ENCODE data around the gene ZNF536.

ZNF536 gene

GRCh38 chr19:30371960-30372824, at the start of gene ZNF536:
Gene ZNF536, plus strand, starts transcription at chr19:30372384. Its CDS starts 71,179 bp downstream, at chr19:30443563.
- no peak for DNase-seq (ENCODE audit: low read depth in 2 of 2)

DNA sequence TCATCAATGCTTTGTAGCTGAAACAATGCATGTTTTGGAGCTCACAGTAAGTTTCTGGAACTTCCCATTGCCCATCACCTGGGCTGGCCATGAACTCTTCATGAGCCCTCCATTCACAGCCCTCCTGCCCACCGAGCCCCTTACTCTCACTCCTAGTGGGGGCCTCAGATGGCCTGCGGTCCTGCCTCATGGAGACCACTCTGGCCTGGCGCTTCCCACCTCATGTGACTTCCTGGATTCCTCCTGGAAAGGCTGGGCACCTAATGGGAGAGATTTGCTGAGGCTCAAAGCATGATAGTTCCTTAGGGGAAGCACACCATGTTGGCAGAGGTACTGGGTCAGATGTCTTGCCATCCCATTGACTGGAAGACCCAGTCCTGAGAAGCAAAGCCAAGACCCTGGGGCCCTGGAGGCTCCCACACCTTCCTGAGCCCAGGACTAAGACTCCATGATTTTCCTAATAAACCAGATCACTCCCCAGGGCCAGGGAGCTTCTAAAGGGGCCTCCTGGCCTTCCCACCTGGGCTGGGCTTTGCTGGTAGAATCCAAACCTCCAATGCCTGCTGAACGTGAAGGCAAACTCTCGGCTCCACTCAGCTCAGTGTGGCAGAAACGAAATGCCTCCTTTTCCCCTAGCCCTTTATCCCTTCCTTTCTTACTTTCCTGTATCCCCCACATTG, 49.4 kb upstream of the ZNF536 start:
- no peak for DNase-seq (ENCODE audit: low read depth in 2 of 2)

DNA sequence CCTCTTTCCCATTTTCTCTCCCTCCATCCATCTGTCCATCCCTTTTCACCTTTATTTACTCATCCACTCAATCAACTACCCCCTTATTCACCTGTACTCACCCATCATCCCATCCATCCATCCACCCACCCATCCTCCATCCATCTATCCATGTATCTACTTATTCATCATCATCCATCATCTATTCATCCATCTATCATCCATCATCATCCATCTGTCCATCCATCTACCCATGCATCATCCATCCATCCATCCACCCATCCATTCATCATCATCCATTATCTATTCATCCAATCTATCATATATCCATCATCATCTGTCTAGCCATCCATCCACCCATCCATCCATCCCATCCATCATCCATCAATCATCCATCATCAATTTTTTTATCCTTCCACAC, 48.3 kb upstream of the ZNF536 start:
- DNase-seq (ENCODE audit: low read depth in 2 of 2) = no peak

- DNase-seq (ENCODE audit: low read depth in 2 of 2) = no peak
Measured at GRCh38 chr19:30324982-30325381, 47.2 kb upstream of the ZNF536 start.

DNA sequence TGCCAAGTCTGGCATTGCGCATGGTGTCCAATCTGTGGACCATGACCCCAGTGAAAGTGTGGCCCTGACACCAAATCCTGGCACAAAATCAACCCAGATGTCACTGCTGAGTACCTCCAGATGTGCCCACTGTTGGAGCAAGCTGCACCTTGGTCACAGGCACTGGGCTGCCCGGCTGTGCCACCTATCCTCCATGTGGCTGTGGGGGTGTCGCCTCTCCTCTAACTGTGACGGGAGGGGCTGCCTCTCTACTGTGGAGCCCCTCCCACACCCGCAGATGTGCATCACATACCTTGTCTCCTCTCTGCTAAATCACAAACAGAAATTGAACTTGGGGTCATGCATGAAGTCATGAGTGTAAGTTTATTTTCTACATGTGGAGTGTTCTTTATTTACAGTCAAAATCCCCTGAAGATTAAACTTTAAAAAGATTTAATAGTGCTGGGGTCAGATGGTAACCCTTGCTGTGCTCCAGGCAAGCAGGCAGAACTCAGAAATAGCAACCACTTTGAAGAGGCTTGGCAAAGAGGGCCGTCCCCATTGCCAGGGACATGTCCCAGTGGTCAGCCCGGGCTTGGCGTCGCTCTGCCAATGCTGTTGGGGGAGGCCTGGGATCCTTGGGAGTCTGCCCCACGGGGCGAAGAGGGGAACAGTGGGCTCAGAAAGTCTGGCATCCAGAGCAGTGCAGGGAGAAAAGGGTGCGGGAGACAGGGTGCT, 46.4 kb upstream of the ZNF536 start:
- no peak for DNase-seq (ENCODE audit: low read depth in 2 of 2)

- no peak for DNase-seq (ENCODE audit: low read depth in 2 of 2)
Measured at GRCh38 chr19:30326393-30326710, 45.8 kb upstream of the ZNF536 start.

DNA sequence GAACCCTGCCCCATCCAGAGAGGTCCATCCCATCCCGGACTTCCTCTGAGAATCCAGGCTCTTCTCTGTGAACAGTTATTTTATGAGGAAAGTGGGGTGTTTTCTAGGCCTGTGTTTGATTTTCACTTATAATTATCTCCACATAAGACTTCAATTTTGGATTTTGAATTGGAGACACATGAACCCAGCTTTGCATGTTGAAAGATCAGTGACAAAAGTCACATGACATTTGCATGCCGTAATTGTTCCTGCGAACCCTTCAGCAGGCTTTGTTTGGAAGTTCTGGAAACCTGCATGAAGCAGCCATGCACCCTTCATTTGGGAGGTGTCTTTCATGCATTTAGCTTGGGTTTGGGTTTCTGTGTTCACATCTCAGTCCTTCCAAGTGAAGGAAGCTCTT, 44.9 kb upstream of the ZNF536 start:
- DNase-seq (ENCODE audit: low read depth in 2 of 2) = no peak

GRCh38 chr19:30328096-30328495, 44.1 kb upstream of the ZNF536 start:
- no peak for DNase-seq (ENCODE audit: low read depth in 2 of 2)

DNA sequence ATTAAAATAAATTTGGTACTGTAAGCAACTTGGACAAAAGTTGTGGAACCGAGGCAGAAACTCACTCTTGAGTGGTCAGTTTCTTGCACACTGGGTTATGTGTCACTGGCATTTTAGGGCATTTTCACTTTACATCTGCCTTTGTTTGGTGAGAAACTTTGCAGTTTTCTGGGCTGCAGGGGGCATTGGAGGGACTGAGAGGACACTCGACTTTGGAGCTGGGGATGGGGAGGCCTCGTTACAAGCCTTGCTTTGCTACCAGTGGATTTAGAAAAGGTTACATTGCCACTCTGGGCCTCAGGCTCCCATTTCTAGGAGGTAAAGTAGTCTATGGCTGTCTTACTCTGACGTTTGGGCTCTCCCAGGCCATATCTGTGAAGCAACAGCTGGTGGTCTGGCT, 41.9 kb upstream of the ZNF536 start:
- no peak for DNase-seq (ENCODE audit: low read depth in 2 of 2)

GRCh38 chr19:30332445-30333234, 39.5 kb upstream of the ZNF536 start:
- no peak for DNase-seq (ENCODE audit: low read depth in 2 of 2)

DNA sequence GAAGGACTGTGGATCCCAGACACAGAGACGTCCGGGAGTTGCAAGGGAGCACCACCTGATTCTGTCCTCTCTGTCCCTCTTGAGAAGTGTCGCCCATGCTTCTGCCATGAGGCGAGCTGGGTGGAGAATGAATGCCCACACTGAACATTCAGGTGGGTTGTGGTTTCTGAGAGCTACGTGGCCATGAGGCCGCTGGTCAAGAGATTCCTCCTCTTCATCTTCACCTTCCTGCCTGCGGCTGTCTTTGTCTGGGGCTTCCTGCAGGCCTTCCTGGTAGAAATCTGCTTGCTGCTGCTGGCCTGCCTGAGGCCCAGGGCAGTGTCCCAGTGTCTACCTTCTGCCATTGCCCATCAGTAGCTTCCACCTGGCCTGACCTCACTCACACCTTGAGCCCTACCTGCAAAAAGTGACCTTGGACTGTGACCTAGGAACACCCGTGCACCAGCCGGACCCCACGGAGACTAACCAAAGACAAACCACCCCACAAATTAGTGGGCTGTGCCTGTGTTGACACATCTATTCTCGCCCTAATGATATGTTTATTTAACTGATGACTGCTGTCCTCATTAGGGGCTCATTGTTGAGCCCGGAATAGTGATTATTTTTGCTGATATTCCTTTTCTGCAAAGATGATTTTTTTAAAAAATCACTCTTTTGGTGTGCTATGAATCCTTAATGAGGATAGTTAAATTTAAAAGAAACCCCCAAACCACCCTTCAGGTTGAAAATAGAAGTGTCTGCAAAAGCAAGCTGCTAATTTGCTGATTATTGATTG, 38.7 kb upstream of the ZNF536 start:
- no peak for DNase-seq (ENCODE audit: low read depth in 2 of 2)

GRCh38 chr19:30334841-30335240, 37.3 kb upstream of the ZNF536 start:
- no peak for DNase-seq (ENCODE audit: low read depth in 2 of 2)

- DNase-seq (ENCODE audit: low read depth in 2 of 2) = no peak
Measured at GRCh38 chr19:30335306-30335886, 36.8 kb upstream of the ZNF536 start.

GRCh38 chr19:30336290-30336689, 35.9 kb upstream of the ZNF536 start:
- no peak for DNase-seq (ENCODE audit: low read depth in 2 of 2)

DNA sequence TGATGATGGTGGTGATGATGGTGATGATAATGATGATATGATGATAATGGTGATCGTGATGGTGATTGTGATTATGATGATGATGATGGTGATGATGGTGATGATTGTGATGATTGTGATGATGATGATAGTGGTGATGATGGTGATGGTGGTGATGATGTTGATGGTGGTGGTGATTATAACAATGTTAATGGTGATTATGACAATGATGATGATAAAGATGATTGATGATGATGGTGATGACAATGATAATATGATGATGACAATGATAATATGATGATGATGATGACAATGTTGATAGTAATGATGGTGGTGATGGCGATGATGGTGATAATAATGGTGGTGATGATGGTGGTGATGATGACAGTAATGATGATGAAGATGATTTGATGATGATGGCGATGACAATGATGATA, 34.1 kb upstream of the ZNF536 start:
- DNase-seq (ENCODE audit: low read depth in 2 of 2) = no peak

- DNase-seq (ENCODE audit: low read depth in 2 of 2) = no peak
Measured at GRCh38 chr19:30338878-30339623, 33.1 kb upstream of the ZNF536 start.

- no peak for DNase-seq (ENCODE audit: low read depth in 2 of 2)
Measured at GRCh38 chr19:30339624-30340525, 32.3 kb upstream of the ZNF536 start.

- DNase-seq (ENCODE audit: low read depth in 2 of 2) = no peak
Measured at GRCh38 chr19:30340771-30341561, 31.2 kb upstream of the ZNF536 start.
